Measurements from ENCODE around the gene KLK8. TPM values are rescaled to one million over a fixed set of nuclear protein-coding genes. Genes with fewer than 3 reads are reported as not detected.

The KLK8 gene
- total RNA-seq, 1 donor from 2014 or later: not detected

- Mint-ChIP-seq H3K4me1 (no peaks in the 10 kb centered on the region), H3K9me3 (no peaks in the 10 kb centered on the region), H3K36me3 (ENCODE audit: low read depth) (no peaks in the 10 kb centered on the region), H3K27me3 (ENCODE audit: low read depth) (peaks cover 19% of the 10 kb centered on the region), H3K27ac (ENCODE audit: unreplicated experiment) (no peak overlapping the region), H3K4me3 (no peak overlapping the region)
- no peak for TF ChIP-seq CTCF (conservative IDR thresholded peaks at IDR 0.05)
- DNase-seq (ENCODE audit: low read depth, low spot score): no peak
Measured at GRCh38 chr19:51036519-51036918, 35.1 kb upstream of the KLK8 start.

GRCh38 chr19:51034704-51035103 lies 33.3 kb upstream of the KLK8 start, which contains the start of gene KLK12:
KLK12 (minus strand) TSS chr19:51035002; CDS start chr19:51034621, 381 bp downstream.
- no peaks in the 10 kb centered on the region for H3K4me1 Mint-ChIP-seq
- H3K36me3 Mint-ChIP-seq (ENCODE audit: low read depth): no peaks in the 10 kb centered on the region
- no peak for DNase-seq (ENCODE audit: low read depth, low spot score)
- peaks cover 5% of the 10 kb centered on the region for H3K9me3 Mint-ChIP-seq
- H3K27ac Mint-ChIP-seq (ENCODE audit: unreplicated experiment): no peak within 1 kb of the TSS
- TF ChIP-seq CTCF (conservative IDR thresholded peaks at IDR 0.05): no peak
- H3K4me3 Mint-ChIP-seq: no peak within 1 kb of the TSS
- H3K27me3 Mint-ChIP-seq (ENCODE audit: low read depth): peaks cover 23% of the 10 kb centered on the region

- Mint-ChIP-seq H3K36me3 (ENCODE audit: low read depth) (no peaks in the 10 kb centered on the region), H3K9me3 (peaks cover 5% of the 10 kb centered on the region), H3K4me1 (no peaks in the 10 kb centered on the region), H3K27me3 (ENCODE audit: low read depth) (peaks cover 33% of the 10 kb centered on the region), H3K4me3 (no peak overlapping the region), H3K27ac (ENCODE audit: unreplicated experiment) (no peak overlapping the region)
- no peak for TF ChIP-seq CTCF (conservative IDR thresholded peaks at IDR 0.05)
- no peak for DNase-seq (ENCODE audit: low read depth, low spot score)
Measured at GRCh38 chr19:51031880-51032225, 30.4 kb upstream of the KLK8 start.

- Mint-ChIP-seq H3K27ac (ENCODE audit: unreplicated experiment) (no peak overlapping the region), H3K27me3 (ENCODE audit: low read depth) (peaks cover 33% of the 10 kb centered on the region), H3K9me3 (peaks cover 5% of the 10 kb centered on the region), H3K4me1 (no peaks in the 10 kb centered on the region), H3K36me3 (ENCODE audit: low read depth) (no peaks in the 10 kb centered on the region), H3K4me3 (no peak overlapping the region)
- TF ChIP-seq CTCF (conservative IDR thresholded peaks at IDR 0.05): no peak
- DNase-seq (ENCODE audit: low read depth, low spot score): no peak
Measured at GRCh38 chr19:51031220-51031879, 29.9 kb upstream of the KLK8 start.

- H3K27ac Mint-ChIP-seq (ENCODE audit: unreplicated experiment): no peak overlapping the region
- no peak overlapping the region for H3K4me3 Mint-ChIP-seq
- DNase-seq (ENCODE audit: low read depth, low spot score): no peak
- peaks cover 5% of the 10 kb centered on the region for H3K9me3 Mint-ChIP-seq
- peaks cover 30% of the 10 kb centered on the region for H3K27me3 Mint-ChIP-seq (ENCODE audit: low read depth)
- H3K36me3 Mint-ChIP-seq (ENCODE audit: low read depth): no peaks in the 10 kb centered on the region
- no peaks in the 10 kb centered on the region for H3K4me1 Mint-ChIP-seq
- no peak for TF ChIP-seq CTCF (conservative IDR thresholded peaks at IDR 0.05)
Measured at GRCh38 chr19:51030631-51031030, 29.2 kb upstream of the KLK8 start.
